K562 (cell line): ENCODE measurements around the gene UBXN6. TPM values are rescaled to one million over a fixed set of nuclear protein-coding genes. Genes with fewer than 3 reads are reported as not detected.

Experiments used
- BRD9 ChIP-seq: fragments of 450-650 bp; IDR thresholded peaks from 2 replicates; pipeline ENCODE4 v1.6.1; 2018; ENCODE audit warnings: low read depth; ENCODE audit not compliant: partially characterized antibody
- CC2D1A ChIP-seq: fragments of 450-650 bp; IDR thresholded peaks from 2 replicates; pipeline ENCODE4 v1.6.1; 2017; ENCODE audit warnings: mild to moderate bottlenecking
- DMBX1 ChIP-seq: fragments of 250-450 bp; sonication (Bioruptor Pico); IDR thresholded peaks from 2 replicates; pipeline ENCODE4 v1.8.0; 2022; ENCODE audit warnings: inconsistent platforms, mild to moderate bottlenecking, moderate library complexity, borderline replicate concordance
- ELF2 ChIP-seq: fragments of 250-450 bp; sonication (Bioruptor Pico); IDR thresholded peaks from 2 replicates; pipeline ENCODE4 v1.5.0; 2021; ENCODE audit warnings: mild to moderate bottlenecking
- GABPB1 ChIP-seq: sonication (generic); formaldehyde crosslinking; IDR thresholded peaks from 2 replicates; pipeline ENCODE4 v1.8.0; 2022; ENCODE audit warnings: mild to moderate bottlenecking, missing genetic modification reagents
- HDGF ChIP-seq: fragments of 450-650 bp; IDR thresholded peaks from 2 replicates; pipeline ENCODE4 v1.6.1; 2016
- MAFK ChIP-seq: IDR thresholded peaks from 2 replicates; pipeline ENCODE4 v1.6.1; 2011; ENCODE audit warnings: low read length, improper control_type of control experiment
- MCM3 ChIP-seq: fragments of 450-650 bp; IDR thresholded peaks from 2 replicates; pipeline ENCODE4 v1.6.1; 2016
- MED1 ChIP-seq: sonication (generic); formaldehyde crosslinking; IDR thresholded peaks from 2 replicates; pipeline ENCODE4 v1.8.1; 2023; ENCODE audit warnings: missing genetic modification reagents, borderline replicate concordance
- NCOA4 ChIP-seq: fragments of 450-650 bp; IDR thresholded peaks from 2 replicates; pipeline ENCODE4 v1.6.1; 2018; ENCODE audit warnings: mild to moderate bottlenecking; ENCODE audit not compliant: partially characterized antibody
- NEUROD1 ChIP-seq: fragments of 150-350 bp; IDR thresholded peaks from 2 replicates; pipeline ENCODE4 v1.6.1; 2014; ENCODE audit warnings: borderline replicate concordance, low read length, low read depth; ENCODE audit not compliant: partially characterized antibody
- NONO ChIP-seq, 2 experiments: fragments of 200-400 bp in 1 of 2; fragments of 450-650 bp in 1 of 2; formaldehyde crosslinking in 1 of 2; IDR thresholded peaks; 2 replicates each; pipeline ENCODE4 v1.6.1; 2017; ENCODE audit warnings: low read depth in 2 of 2, mild to moderate bottlenecking in 2 of 2, moderate library complexity in 2 of 2, low read length in 1 of 2
- NR2F6 ChIP-seq: fragments of 450-650 bp; formaldehyde crosslinking; IDR thresholded peaks from 2 replicates; pipeline ENCODE4 v1.4.0; 2020; ENCODE audit warnings: mild to moderate bottlenecking
- OTX1 ChIP-seq: fragments of 450-650 bp; formaldehyde crosslinking; IDR thresholded peaks from 2 replicates; pipeline ENCODE4 v1.4.0; 2022; ENCODE audit warnings: mild to moderate bottlenecking
- POLR2B ChIP-seq: fragments of 450-650 bp; IDR thresholded peaks from 2 replicates; pipeline ENCODE4 v1.6.1; 2018; ENCODE audit warnings: low read depth; ENCODE audit not compliant: partially characterized antibody
- RFX5 ChIP-seq: IDR thresholded peaks from 2 replicates; pipeline ENCODE4 v1.6.1; 2011; ENCODE audit warnings: low read depth, mild to moderate bottlenecking, improper control_type of control experiment, low read length
- SMAD3 ChIP-seq: fragments of 450-650 bp; formaldehyde crosslinking; conservative IDR thresholded peaks from 2 replicates; pipeline ENCODE4 v1.4.0; 2020; ENCODE audit warnings: mild to moderate bottlenecking
- SNIP1 ChIP-seq: fragments of 450-650 bp; IDR thresholded peaks from 2 replicates; pipeline ENCODE4 v1.7.1; 2017; ENCODE audit warnings: low read depth, mild to moderate bottlenecking
- SUPT5H ChIP-seq: fragments of 450-650 bp; IDR thresholded peaks from 2 replicates; pipeline ENCODE4 v1.6.1; 2016
- TBP ChIP-seq: optimal IDR thresholded peaks from 2 replicates; pipeline ENCODE3; 2011; ENCODE audit warnings: low read depth, low read length, improper control_type of control experiment
- WHSC1 ChIP-seq: IDR thresholded peaks from one replicate; pipeline ENCODE4 v1.6.1; 2012; ENCODE audit warnings: low read length, control low read depth, inconsistent platforms
- ZC3H11A ChIP-seq: IDR thresholded peaks from 2 replicates; pipeline ENCODE4 v1.6.1; 2012; ENCODE audit warnings: low read depth, low read length, improper control_type of control experiment
- polyA plus RNA-seq, 8 experiments: library from polyadenylated mRNA; depleted of rRNA in 4 of 8; stranded (reverse) in 5 of 8; unstranded in 3 of 8; fragments of >200 nt; fragmentation: Nextera tagmentation in 2 of 8; fragmentation: Illumina TruSeq in 1 of 8; extraction: Ambion mirVana in 2 of 8; extraction: Trizol in 1 of 8; gene quantifications; 2 replicates each; pipeline versions ENCODE4 v1.2.1 to v1.2.3, GENCODE V29; 2011 to 2014; ENCODE audit warnings: inconsistent platforms in 1 of 8, missing spikeins in 1 of 8
- total RNA-seq, 7 experiments: library from RNA; depleted of rRNA in 6 of 7; stranded (reverse); fragments of >200 nt in 6 of 7; fragmentation: Illumina TruSeq in 2 of 7; extraction: Trizol in 2 of 7; gene quantifications; 2 replicates each; pipeline versions ENCODE4 v1.2.1 to v1.2.3, GENCODE V29; 2011 to 2021; ENCODE audit warnings: low replicate concordance in 1 of 7
- TF ChIP-seq, protein P1 (sequence below): fragments of 200-800 bp; sonication (Bioruptor generic); IDR thresholded peaks from 2 replicates; pipeline ENCODE4 v1.6.1; 2017; ENCODE audit warnings: missing genetic modification characterization, missing compliant biosample characterization
- TF ChIP-seq, protein P2 (sequence below): sonication (generic); formaldehyde crosslinking; IDR thresholded peaks from 2 replicates; pipeline ENCODE4 v1.8.0; 2022; ENCODE audit warnings: mild to moderate bottlenecking, missing genetic modification reagents

The UBXN6 gene
- total and polyA plus RNA-seq, 9 of the 15 experiments (the other 6 are each of a cell fraction or from before 2014, with no cell fraction given), result 0.48 to 90.2 (median 29.5) TPM

- TF ChIP-seq, protein P1, sequence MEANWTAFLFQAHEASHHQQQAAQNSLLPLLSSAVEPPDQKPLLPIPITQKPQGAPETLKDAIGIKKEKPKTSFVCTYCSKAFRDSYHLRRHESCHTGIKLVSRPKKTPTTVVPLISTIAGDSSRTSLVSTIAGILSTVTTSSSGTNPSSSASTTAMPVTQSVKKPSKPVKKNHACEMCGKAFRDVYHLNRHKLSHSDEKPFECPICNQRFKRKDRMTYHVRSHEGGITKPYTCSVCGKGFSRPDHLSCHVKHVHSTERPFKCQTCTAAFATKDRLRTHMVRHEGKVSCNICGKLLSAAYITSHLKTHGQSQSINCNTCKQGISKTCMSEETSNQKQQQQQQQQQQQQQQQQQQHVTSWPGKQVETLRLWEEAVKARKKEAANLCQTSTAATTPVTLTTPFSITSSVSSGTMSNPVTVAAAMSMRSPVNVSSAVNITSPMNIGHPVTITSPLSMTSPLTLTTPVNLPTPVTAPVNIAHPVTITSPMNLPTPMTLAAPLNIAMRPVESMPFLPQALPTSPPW (CRISPR knock-in tag), result peak; percentile 86
- TF ChIP-seq WHSC1 (no peak), TBP (peak; percentile 92), ZC3H11A (no peak), GABPB1 (CRISPR knock-in tag) (no peak), NCOA4 (no peak), MAFK (no peak), OTX1 (CRISPR knock-in tag) (no peak), NONO (IDR thresholded peaks at IDR 0.05; ENCODE audit: low read depth in 2 of 2, low read length in 1 of 2) (peak; percentile 27 to 94; a peak in 2 of 4 replicates), SNIP1 (no peak), NEUROD1 (peak; percentile 94), NR2F6 (no peak), MCM3 (no peak), SUPT5H (peak; percentile 45), CC2D1A (no peak), DMBX1 (CRISPR knock-in tag) (peak; percentile 81), HDGF (no peak), ELF2 (CRISPR knock-in tag) (no peak), BRD9 (no peak), MED1 (CRISPR knock-in tag) (no peak), RFX5 (no peak), SMAD3 (CRISPR knock-in tag) (no peak), POLR2B (peak; percentile 53)
- TF ChIP-seq, protein P2, sequence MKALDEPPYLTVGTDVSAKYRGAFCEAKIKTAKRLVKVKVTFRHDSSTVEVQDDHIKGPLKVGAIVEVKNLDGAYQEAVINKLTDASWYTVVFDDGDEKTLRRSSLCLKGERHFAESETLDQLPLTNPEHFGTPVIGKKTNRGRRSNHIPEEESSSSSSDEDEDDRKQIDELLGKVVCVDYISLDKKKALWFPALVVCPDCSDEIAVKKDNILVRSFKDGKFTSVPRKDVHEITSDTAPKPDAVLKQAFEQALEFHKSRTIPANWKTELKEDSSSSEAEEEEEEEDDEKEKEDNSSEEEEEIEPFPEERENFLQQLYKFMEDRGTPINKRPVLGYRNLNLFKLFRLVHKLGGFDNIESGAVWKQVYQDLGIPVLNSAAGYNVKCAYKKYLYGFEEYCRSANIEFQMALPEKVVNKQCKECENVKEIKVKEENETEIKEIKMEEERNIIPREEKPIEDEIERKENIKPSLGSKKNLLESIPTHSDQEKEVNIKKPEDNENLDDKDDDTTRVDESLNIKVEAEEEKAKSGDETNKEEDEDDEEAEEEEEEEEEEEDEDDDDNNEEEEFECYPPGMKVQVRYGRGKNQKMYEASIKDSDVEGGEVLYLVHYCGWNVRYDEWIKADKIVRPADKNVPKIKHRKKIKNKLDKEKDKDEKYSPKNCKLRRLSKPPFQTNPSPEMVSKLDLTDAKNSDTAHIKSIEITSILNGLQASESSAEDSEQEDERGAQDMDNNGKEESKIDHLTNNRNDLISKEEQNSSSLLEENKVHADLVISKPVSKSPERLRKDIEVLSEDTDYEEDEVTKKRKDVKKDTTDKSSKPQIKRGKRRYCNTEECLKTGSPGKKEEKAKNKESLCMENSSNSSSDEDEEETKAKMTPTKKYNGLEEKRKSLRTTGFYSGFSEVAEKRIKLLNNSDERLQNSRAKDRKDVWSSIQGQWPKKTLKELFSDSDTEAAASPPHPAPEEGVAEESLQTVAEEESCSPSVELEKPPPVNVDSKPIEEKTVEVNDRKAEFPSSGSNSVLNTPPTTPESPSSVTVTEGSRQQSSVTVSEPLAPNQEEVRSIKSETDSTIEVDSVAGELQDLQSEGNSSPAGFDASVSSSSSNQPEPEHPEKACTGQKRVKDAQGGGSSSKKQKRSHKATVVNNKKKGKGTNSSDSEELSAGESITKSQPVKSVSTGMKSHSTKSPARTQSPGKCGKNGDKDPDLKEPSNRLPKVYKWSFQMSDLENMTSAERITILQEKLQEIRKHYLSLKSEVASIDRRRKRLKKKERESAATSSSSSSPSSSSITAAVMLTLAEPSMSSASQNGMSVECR (CRISPR knock-in tag), result peak; percentile 64; the same call in 1 of the 2 replicates
These were observed 55.2 kb downstream of the UBXN6 start, which contains the start of gene CHAF1A (continued) for GRCh38 chr19:4402171-4403004.
